Activated naive CD4-positive, alpha-beta T cell treated with anti-CD3 and anti-CD28 coated beads, Interleukin-2, amount 50 U/mL, for 72 hours (primary cell): ENCODE data around the gene CEL. TPM values are rescaled to one million over a fixed set of nuclear protein-coding genes. Genes with fewer than 3 reads are reported as not detected.
"Not testable (repeated sequence)": the region's sequence is repeated elsewhere in the genome, so short reads cannot be mapped to it uniquely, and the experiment has no call there.

ENCODE experiments used
- ATAC-seq, 2 donors: fragments of 150-1000 bp; cut with Tn5 transposase; 2 replicates each; pipeline ENCODE4 v1.10.0; 2021; ENCODE audit warnings: mild to moderate bottlenecking in 2 of 2, moderate library complexity in 2 of 2
- DNase-seq, 2 donors: peaks; one replicate each; pipeline ENCODE4 v3.0.0; 2021 to 2022; ENCODE audit warnings: low spot score in 2 of 2
- H3K27ac Mint-ChIP-seq, 2 donors: one replicate each; pipeline ENCODE4 v1.8.0; 2022; ENCODE audit warnings: mild to moderate bottlenecking in 2 of 2, mixed read lengths in 2 of 2
- H3K36me3 Mint-ChIP-seq, 2 donors: one replicate each; pipeline ENCODE4 v1.8.0; 2022; ENCODE audit warnings: mixed read lengths in 2 of 2
- H3K9me3 Mint-ChIP-seq, 2 donors: one replicate each; pipeline ENCODE4 v1.8.0; 2022; ENCODE audit warnings: mixed read lengths in 2 of 2
- total RNA-seq, 2 donors: library from RNA; stranded (reverse); gene quantifications; one replicate each; pipeline ENCODE4 v1.2.3, GENCODE V29; 2022

Gene CEL
- total RNA-seq, 2 donors from 2014 or later = 2.4 to 9.3 TPM

GRCh38 chr9:133070500-133070961 is 8.8 kb downstream of the CEL start:
- not testable (repeated sequence) for H3K36me3 Mint-ChIP-seq, H3K27ac Mint-ChIP-seq, H3K9me3 Mint-ChIP-seq, DNase-seq
- ATAC-seq = peak in 1 of 2 donors; percentile 49

GRCh38 chr9:133070985-133071384 is 9.2 kb downstream of the CEL start:
- H3K27ac Mint-ChIP-seq, H3K9me3 Mint-ChIP-seq, DNase-seq, H3K36me3 Mint-ChIP-seq, ATAC-seq: not testable (repeated sequence)

- ATAC-seq (no peak), DNase-seq (no peak)
- Mint-ChIP-seq H3K27ac (peak overlapping the region in 1 of 2 donors; percentile 90), H3K9me3 (no peaks in the 10 kb centered on the region), H3K36me3 (no peaks in the 10 kb centered on the region)
Observed at GRCh38 chr9:133071484-133072150, 9.8 kb downstream of the CEL start.

GRCh38 chr9:133072210-133072609 is 10.4 kb downstream of the CEL start:
- not testable (repeated sequence) for DNase-seq, H3K9me3 Mint-ChIP-seq, H3K36me3 Mint-ChIP-seq, ATAC-seq
- H3K27ac Mint-ChIP-seq = peak overlapping the region in 1 of 2 donors; percentile 90

- ATAC-seq (no peak), DNase-seq (no peak)
- no peak overlapping the region for H3K27ac Mint-ChIP-seq
- no peaks in the 10 kb centered on the region for H3K36me3 Mint-ChIP-seq
- H3K9me3 Mint-ChIP-seq = no peaks in the 10 kb centered on the region
Observed at GRCh38 chr9:133073086-133074014, 11.6 kb downstream of the CEL start.

- H3K27ac Mint-ChIP-seq = no peak overlapping the region
- no peak for DNase-seq
- no peak for ATAC-seq
- H3K36me3 Mint-ChIP-seq = no peaks in the 10 kb centered on the region
- no peaks in the 10 kb centered on the region for H3K9me3 Mint-ChIP-seq
Observed at GRCh38 chr9:133074111-133074651, 12.4 kb downstream of the CEL start.

GRCh38 chr9:133075925-133076630 is 14.3 kb downstream of the CEL start:
- Mint-ChIP-seq H3K27ac (no peak overlapping the region), H3K36me3 (no peaks in the 10 kb centered on the region), H3K9me3 (no peaks in the 10 kb centered on the region)
- ATAC-seq (no peak), DNase-seq (no peak)

GRCh38 chr9:133076691-133077090 is 14.9 kb downstream of the CEL start:
- Mint-ChIP-seq H3K36me3 (no peaks in the 10 kb centered on the region), H3K9me3 (no peaks in the 10 kb centered on the region), H3K27ac (no peak overlapping the region)
- no peak for DNase-seq
- ATAC-seq = no peak

- DNase-seq = peak in 1 of 2 donors; percentile 23
- no peaks in the 10 kb centered on the region for H3K9me3 Mint-ChIP-seq
- no peak for ATAC-seq
- H3K36me3 Mint-ChIP-seq = no peaks in the 10 kb centered on the region
- H3K27ac Mint-ChIP-seq = no peak overlapping the region
Observed at GRCh38 chr9:133078486-133078885, 16.7 kb downstream of the CEL start.

- DNase-seq = no peak
- no peak for ATAC-seq
- Mint-ChIP-seq H3K9me3 (no peaks in the 10 kb centered on the region), H3K36me3 (no peaks in the 10 kb centered on the region), H3K27ac (peak overlapping the region in 1 of 2 donors; percentile 6)
Observed at GRCh38 chr9:133080161-133080560, 18.4 kb downstream of the CEL start.

GRCh38 chr9:133080786-133081779 is 19.3 kb downstream of the CEL start:
- H3K36me3 Mint-ChIP-seq, H3K27ac Mint-ChIP-seq, H3K9me3 Mint-ChIP-seq: not testable (repeated sequence)
- ATAC-seq (peak in 1 of 2 donors; percentile 63), DNase-seq (peak in 1 of 2 donors; percentile 23)

GRCh38 chr9:133081957-133082644 is 20.3 kb downstream of the CEL start:
- not testable (repeated sequence) for ATAC-seq, H3K27ac Mint-ChIP-seq, H3K9me3 Mint-ChIP-seq, H3K36me3 Mint-ChIP-seq
- peak in 1 of 2 donors; percentile 40 for DNase-seq

- not testable (repeated sequence) for H3K9me3 Mint-ChIP-seq, ATAC-seq, H3K36me3 Mint-ChIP-seq, H3K27ac Mint-ChIP-seq
- DNase-seq = peak in 1 of 2 donors; percentile 35
Observed at GRCh38 chr9:133083688-133084087, 21.9 kb downstream of the CEL start.

GRCh38 chr9:133086212-133086860 is 24.6 kb downstream of the CEL start:
- H3K27ac Mint-ChIP-seq, H3K9me3 Mint-ChIP-seq, H3K36me3 Mint-ChIP-seq, ATAC-seq: not testable (repeated sequence)
- DNase-seq = peak in 1 of 2 donors; percentile 16

- peak in 1 of 2 donors; percentile 30 for DNase-seq
- Mint-ChIP-seq H3K9me3 (no peaks in the 10 kb centered on the region), H3K36me3 (no peaks in the 10 kb centered on the region), H3K27ac (peak overlapping the region in 1 of 2 donors; percentile 64)
- no peak for ATAC-seq
Observed at GRCh38 chr9:133086894-133087293, 25.1 kb downstream of the CEL start.
